HepG2 (cell line): Measurements from ENCODE around the gene SETD5. TPM values are rescaled to one million over a fixed set of nuclear protein-coding genes. Genes with fewer than 3 reads are reported as not detected.

Experiments used
- ATAC-seq: fragments of 200-7000 bp; cut with Tn5 transposase; 3 replicates; pipeline ENCODE4 v1.9.1; 2020; ENCODE audit warnings: mild to moderate bottlenecking, moderate library complexity
- BruUV-seq: library from RNA; stranded (reverse); fragments of 400-500 nt; replicated peaks from 2 replicates; lab custom pipeline; 2021; lab: Mats Ljungman, UMichigan
- CTCF ChIA-PET: fragments of 300-600 bp; formaldehyde crosslinking; extraction: SDS; loops from one replicate; lab custom pipeline; 2021; ENCODE audit warnings: low total read pairs, inconsistent platforms, low intra/inter-chr PET ratio; lab: Yijun Ruan, JAX
- POLR2A ChIA-PET: fragments of 350-600 bp; sonication (Branson Sonifier 250); formaldehyde crosslinking; loops from one replicate; lab custom pipeline; 2020; ENCODE audit warnings: antibody characterized with exemption, inconsistent platforms; lab: Yijun Ruan, JAX
- DNase-seq: peaks from one replicate; pipeline ENCODE4 v3.0.0-alpha.2; 2015; ENCODE audit warnings: low spot score
- FAIRE-seq: peaks from 3 replicates; lab custom pipeline; 2011; peaks lifted over from hg19 to GRCh38; lab: Jason Lieb, UNC
- H2AFZ ChIP-seq: one replicate; pipeline ENCODE4 v1.6.1; 2011; ENCODE audit warnings: low read length, inconsistent platforms
- H3K27ac ChIP-seq: fragments of 300-600 bp; 3 replicates; pipeline ENCODE4 v1.8.0; 2011; ENCODE audit warnings: mixed run types, mild to moderate bottlenecking, mixed read lengths, low read length, inconsistent platforms; ENCODE audit not compliant: insufficient read depth; ENCODE audit errors: extremely low read length
- H3K27me3 ChIP-seq, 2 experiments: fragments of 200-600 bp in 1 of 2; 2 replicates in 1 of 2; 3 replicates in 1 of 2; pipeline versions ENCODE4 v1.6.0 to v1.8.0; 2011; ENCODE audit warnings: low read length in 2 of 2, mild to moderate bottlenecking in 2 of 2, moderate library complexity in 2 of 2, inconsistent platforms in 1 of 2; ENCODE audit not compliant: insufficient read depth in 2 of 2, control insufficient read depth in 1 of 2
- H3K36me3 ChIP-seq, 2 experiments: fragments of 200-600 bp in 1 of 2; replicated peaks in 1 of 2; 2 replicates in 1 of 2; 3 replicates in 1 of 2; pipeline versions ENCODE4 v1.5.1 to v1.8.0; 2011; ENCODE audit warnings: low read length in 2 of 2, inconsistent platforms in 1 of 2; ENCODE audit not compliant: insufficient read depth in 2 of 2, control insufficient read depth in 1 of 2
- H3K4me1 ChIP-seq: 2 replicates; pipeline ENCODE4 v1.5.1; 2012; ENCODE audit warnings: low read length, inconsistent platforms; ENCODE audit not compliant: insufficient read depth
- H3K4me2 ChIP-seq: 2 replicates; pipeline ENCODE4 v1.6.0; 2011; ENCODE audit warnings: low read depth, low read length, inconsistent platforms
- H3K4me3 ChIP-seq, 3 experiments: fragments of 200-600 bp in 1 of 3; sonication (generic), shearing (Covaris generic) in 1 of 3; replicated peaks in 1 of 3; 2 replicates each; pipeline ENCODE4 v1.5.1; 2011 to 2016; ENCODE audit warnings: low read length in 3 of 3, inconsistent platforms in 2 of 3, low read depth in 2 of 3, mild to moderate bottlenecking in 2 of 3, control low read depth in 1 of 3, mixed read lengths in 1 of 3; ENCODE audit not compliant: insufficient read depth in 1 of 3
- H3K79me2 ChIP-seq: one replicate; pipeline ENCODE4 v1.6.1; 2011; ENCODE audit warnings: low read length, inconsistent platforms; ENCODE audit not compliant: insufficient read depth
- H3K9ac ChIP-seq: 2 replicates; pipeline ENCODE4 v1.6.0; 2011; ENCODE audit warnings: mild to moderate bottlenecking, low read depth, low read length, inconsistent platforms; ENCODE audit not compliant: insufficient read depth
- H3K9me3 ChIP-seq: 2 replicates; pipeline ENCODE4 v1.5.1; 2012; ENCODE audit warnings: mild to moderate bottlenecking, low read length
- H4K20me1 ChIP-seq: 2 replicates; pipeline ENCODE4 v1.6.0; 2011; ENCODE audit warnings: inconsistent platforms, mild to moderate bottlenecking, low read length, moderate library complexity; ENCODE audit not compliant: insufficient read depth
- HNRNPL ChIP-seq: fragments of 200-400 bp; formaldehyde crosslinking; IDR thresholded peaks from 2 replicates; pipeline ENCODE4 v1.6.1; 2017; ENCODE audit warnings: mild to moderate bottlenecking, low read depth, low read length
- PREB ChIP-seq: sonication (generic); formaldehyde crosslinking; IDR thresholded peaks from 2 replicates; pipeline ENCODE4 v1.4.0; 2020; ENCODE audit warnings: missing genetic modification reagents
- RXRB ChIP-seq: IDR thresholded peaks from 2 replicates; pipeline ENCODE4 v1.6.1; 2016; ENCODE audit warnings: borderline replicate concordance, missing genetic modification reagents, missing compliant biosample characterization
- SATB2 ChIP-seq: sonication (generic); formaldehyde crosslinking; IDR thresholded peaks from 2 replicates; pipeline ENCODE4 v1.5.0; 2020; ENCODE audit warnings: missing genetic modification reagents
- SP140L ChIP-seq: sonication (generic); formaldehyde crosslinking; IDR thresholded peaks from 2 replicates; pipeline ENCODE4 v1.4.0; 2020; ENCODE audit warnings: missing genetic modification reagents, borderline replicate concordance
- TBL1XR1 ChIP-seq: fragments of 150-350 bp; IDR thresholded peaks from 2 replicates; pipeline ENCODE4 v1.6.1; 2014; ENCODE audit warnings: borderline replicate concordance, low read length; ENCODE audit not compliant: partially characterized antibody
- ZBTB37 ChIP-seq: sonication (generic); formaldehyde crosslinking; IDR thresholded peaks from 2 replicates; pipeline ENCODE4 v1.4.0; 2020; ENCODE audit warnings: mild to moderate bottlenecking, missing genetic modification reagents
- ZNF446 ChIP-seq: sonication (generic); formaldehyde crosslinking; IDR thresholded peaks from 2 replicates; pipeline ENCODE4 v1.5.0; 2020; ENCODE audit warnings: mild to moderate bottlenecking, missing genetic modification reagents
- ZNF576 ChIP-seq: sonication (generic); formaldehyde crosslinking; IDR thresholded peaks from 2 replicates; pipeline ENCODE4 v1.4.0; 2020; ENCODE audit warnings: mild to moderate bottlenecking, missing genetic modification reagents
- WGBS: methylation state at CpG from one replicate; pipeline ENCODE4 v1.1.6; 2017; ENCODE audit warnings: low lambda C conversion rate; 5-methylcytosine and 5-hydroxymethylcytosine counted together
- in situ Hi-C: cut with HindIII; loops from 2 replicates; pipeline ENCODE4 v1.10.0; 2017; ENCODE audit warnings: low pct_unique_long_range_greater_than_20kb; ENCODE audit not compliant: extremely low pct_ligation_motif_present
- intact Hi-C: fragments of 100-400 bp; cut with micrococcal nuclease; formaldehyde crosslinking; loops from one replicate; pipeline ENCODE4 v1.10.0; 2022; ENCODE audit not compliant: unreplicated experiment
- polyA plus RNA-seq, 8 experiments: library from polyadenylated mRNA; depleted of rRNA in 3 of 8; stranded (reverse) in 7 of 8; unstranded in 1 of 8; fragments of >200 nt; fragmentation: Illumina TruSeq in 4 of 8; extraction: Trizol in 4 of 8; gene quantifications; 2 replicates each; pipeline versions ENCODE4 v1.2.1 to v1.2.3, GENCODE V29; 2011 to 2016; ENCODE audit warnings: low read depth in 4 of 8, missing spikeins in 1 of 8, mixed read lengths in 1 of 8; ENCODE audit not compliant: insufficient read depth in 1 of 8
- total RNA-seq, 5 experiments: library from RNA; depleted of rRNA; stranded (reverse); fragments of >200 nt; fragmentation: Illumina TruSeq; extraction: Trizol; gene quantifications; 2 replicates each; pipeline ENCODE4 v1.2.3, GENCODE V29; 2016; ENCODE audit warnings: low read depth in 1 of 5

Gene SETD5
- total and polyA plus RNA-seq, 2 of the 13 experiments (the other 11 are each of a cell fraction or from before 2014, with no cell fraction given): 46.8 to 95.8 TPM

- BruUV-seq: no TSS peak
- Histone ChIP-seq H3K9me3 (no peaks in the 10 kb centered on the region), H3K4me2 (no peak overlapping the region), H3K36me3 (peaks cover 12 to 75% of the 10 kb centered on the region in 2 experiments), H3K27me3 (no peaks in the 10 kb centered on the region), H2AFZ (no peak overlapping the region), H3K79me2 (peaks cover 4% of the 10 kb centered on the region), H3K9ac (no peak overlapping the region), H3K4me3 (no peak overlapping the region), H4K20me1 (no peaks in the 10 kb centered on the region), H3K4me1 (no peaks in the 10 kb centered on the region), H3K27ac (no peak overlapping the region)
- ChIA-PET POLR2A (interaction anchor here (1.5 to 4.1 kb wide), 2 partner anchors 16 to 17 kb away, joined by 4 to 20 read pairs; partner anchors contain the start of gene THUMPD3), CTCF (no interaction called here)
- WGBS: 74% methylated on average over 4 of the region's 4 CpGs
- in situ Hi-C loops (no loop called here), intact Hi-C loops (no loop called here)
- DNase-seq: no peak
- no peak for ATAC-seq
- no peak for FAIRE-seq
- no peak for TF ChIP-seq ZBTB37 (CRISPR knock-in tag)
- TF ChIP-seq RXRB (CRISPR knock-in tag): no peak
- TF ChIP-seq ZNF446 (CRISPR knock-in tag): no peak
- TF ChIP-seq HNRNPL: no peak
- TF ChIP-seq ZNF576 (CRISPR knock-in tag): no peak
- TF ChIP-seq SATB2 (CRISPR knock-in tag): no peak
- no peak for TF ChIP-seq SP140L (CRISPR knock-in tag)
- TF ChIP-seq TBL1XR1: no peak
- no peak for TF ChIP-seq PREB (CRISPR knock-in tag)
Observed at GRCh38 chr3:9379327-9379726, 18.1 kb upstream of the SETD5 start.
